Tibial artery (tissue), 4 donors: Measurements from ENCODE around the gene TRAPPC11.
A peak's percentile ranks its signal among the peaks of the same experiment; 100 is the strongest.

Experiments
- DNase-seq, 2 donors: peaks; one replicate each; pipeline ENCODE4 v3.0.0-alpha.2; 2019
- H3K27ac ChIP-seq, 2 donors: fragments of 200-600 bp; sonication (generic) in 1 of 2; 1 replicate in 1 of 2; 2 replicates in 1 of 2; pipeline ENCODE4 v1.5.1; 2018 to 2019; ENCODE audit warnings: mild to moderate bottlenecking in 1 of 2
- H3K27me3 ChIP-seq, 2 donors: fragments of 200-600 bp; sonication (generic) in 1 of 2; one replicate each; pipeline versions ENCODE4 v1.5.1 to v1.6.0; 2016 to 2019
- H3K36me3 ChIP-seq, 3 donors: fragments of 200-600 bp; sonication (generic) in 2 of 3; one replicate each; pipeline ENCODE4 v1.5.1; 2016 to 2019; ENCODE audit warnings: mild to moderate bottlenecking in 2 of 3
- H3K4me1 ChIP-seq, 4 donors: fragments of 200-600 bp; sonication (generic) in 2 of 4; 1 replicate in 3 of 4; 2 replicates in 1 of 4; pipeline ENCODE4 v1.5.1; 2016 to 2019
- H3K4me3 ChIP-seq, 2 donors: fragments of 200-600 bp; sonication (generic) in 1 of 2; 1 replicate in 1 of 2; 2 replicates in 1 of 2; pipeline ENCODE4 v1.5.1; 2018 to 2019; ENCODE audit warnings: mild to moderate bottlenecking in 2 of 2
- H3K9me3 ChIP-seq, 3 donors: fragments of 200-600 bp; sonication (generic) in 1 of 3; one replicate each; pipeline ENCODE4 v1.5.1; 2016 to 2019
- CTCF ChIP-seq, 2 experiments: fragments of 200-600 bp in 1 of 2; fragments of 450-650 bp in 1 of 2; IDR thresholded peaks; one replicate each; pipeline ENCODE4 v1.5.1; 2017 to 2019; ENCODE audit warnings: antibody characterized with exemption in 2 of 2, mild to moderate bottlenecking in 1 of 2, moderate library complexity in 1 of 2
- intact Hi-C: fragments of 100-400 bp; cut with DNase I; formaldehyde crosslinking; loops from one replicate; pipeline ENCODE4 v1.15.0; 2023; ENCODE audit warnings: low total_unique reads

Gene TRAPPC11

GRCh38 chr4:183659029-183659871, at the start of gene TRAPPC11, which contains the start of gene RWDD4:
TSS of gene TRAPPC11 (plus strand) at chr4:183659293. CDS start at chr4:183663868, 4,575 bp downstream.
TSS of gene RWDD4 (minus strand) at chr4:183659185. CDS start at chr4:183658952, 233 bp downstream.
- Histone ChIP-seq H3K27me3 (no peaks in the 10 kb centered on the region), H3K27ac (peak within 1 kb of the TSS; percentile 90 to 92), H3K9me3 (no peaks in the 10 kb centered on the region), H3K4me3 (peak within 1 kb of the TSS; percentile 70 to 82), H3K36me3 (peaks cover 0 to 14% (median 0%) of the 10 kb centered on the region in 3 donors), H3K4me1 (peaks cover 0 to 36% (median 21%) of the 10 kb centered on the region in 4 donors)
- peak; percentile 96 to 99 for DNase-seq
- intact Hi-C loops: loop anchor here (2.0 to 10.0 kb wide), 3 partner anchors 154 to 214 kb away; partner anchors contain the start of genes CDKN2AIP and ING2
- TF ChIP-seq CTCF (IDR thresholded peaks at IDR 0.05): peak; percentile 39 to 51

- Histone ChIP-seq H3K27ac (no peak overlapping the region), H3K27me3 (no peaks in the 10 kb centered on the region), H3K4me3 (no peak overlapping the region), H3K9me3 (no peaks in the 10 kb centered on the region), H3K36me3 (no peaks in the 10 kb centered on the region), H3K4me1 (no peaks in the 10 kb centered on the region)
- intact Hi-C loops: no loop called here
- TF ChIP-seq CTCF (IDR thresholded peaks at IDR 0.05): no peak
- no peak for DNase-seq
Measured at GRCh38 chr4:183610033-183610432, 49.1 kb upstream of the TRAPPC11 start.

- peak in 1 of 2 donors; percentile 32 for DNase-seq
- Histone ChIP-seq H3K4me3 (no peak overlapping the region), H3K4me1 (no peaks in the 10 kb centered on the region), H3K36me3 (no peaks in the 10 kb centered on the region), H3K27me3 (no peaks in the 10 kb centered on the region), H3K27ac (no peak overlapping the region), H3K9me3 (no peaks in the 10 kb centered on the region)
- intact Hi-C loops: no loop called here
- no peak for TF ChIP-seq CTCF (IDR thresholded peaks at IDR 0.05)
Measured at GRCh38 chr4:183610613-183611012, 48.5 kb upstream of the TRAPPC11 start.

- no peak overlapping the region for H3K4me3 ChIP-seq
- no peak for DNase-seq
- no peaks in the 10 kb centered on the region for H3K27me3 ChIP-seq
- no peak for TF ChIP-seq CTCF (IDR thresholded peaks at IDR 0.05)
- no peaks in the 10 kb centered on the region for H3K4me1 ChIP-seq
- no peak overlapping the region for H3K27ac ChIP-seq
- no peaks in the 10 kb centered on the region for H3K36me3 ChIP-seq
- H3K9me3 ChIP-seq: no peaks in the 10 kb centered on the region
- intact Hi-C loops: no loop called here
Measured at GRCh38 chr4:183611210-183611830, 47.8 kb upstream of the TRAPPC11 start.

- intact Hi-C loops: no loop called here
- H3K4me3 ChIP-seq: no peak overlapping the region
- no peaks in the 10 kb centered on the region for H3K36me3 ChIP-seq
- H3K27ac ChIP-seq: no peak overlapping the region
- TF ChIP-seq CTCF (IDR thresholded peaks at IDR 0.05): no peak
- H3K9me3 ChIP-seq: no peaks in the 10 kb centered on the region
- no peaks in the 10 kb centered on the region for H3K27me3 ChIP-seq
- H3K4me1 ChIP-seq: no peaks in the 10 kb centered on the region
- DNase-seq: no peak
Measured at GRCh38 chr4:183612329-183613250, 46.5 kb upstream of the TRAPPC11 start.
